ENCODE results near the gene AK8.

GRCh38 chr9:132837501-132838286 is 40.4 kb downstream of the AK8 start:
- TF ChIP-seq POLR2A (IDR thresholded peaks at IDR 0.05) (no peak), POLR2AphosphoS5 (IDR thresholded peaks at IDR 0.05) (no peak)
- TF ChIP-seq, protein P1, sequence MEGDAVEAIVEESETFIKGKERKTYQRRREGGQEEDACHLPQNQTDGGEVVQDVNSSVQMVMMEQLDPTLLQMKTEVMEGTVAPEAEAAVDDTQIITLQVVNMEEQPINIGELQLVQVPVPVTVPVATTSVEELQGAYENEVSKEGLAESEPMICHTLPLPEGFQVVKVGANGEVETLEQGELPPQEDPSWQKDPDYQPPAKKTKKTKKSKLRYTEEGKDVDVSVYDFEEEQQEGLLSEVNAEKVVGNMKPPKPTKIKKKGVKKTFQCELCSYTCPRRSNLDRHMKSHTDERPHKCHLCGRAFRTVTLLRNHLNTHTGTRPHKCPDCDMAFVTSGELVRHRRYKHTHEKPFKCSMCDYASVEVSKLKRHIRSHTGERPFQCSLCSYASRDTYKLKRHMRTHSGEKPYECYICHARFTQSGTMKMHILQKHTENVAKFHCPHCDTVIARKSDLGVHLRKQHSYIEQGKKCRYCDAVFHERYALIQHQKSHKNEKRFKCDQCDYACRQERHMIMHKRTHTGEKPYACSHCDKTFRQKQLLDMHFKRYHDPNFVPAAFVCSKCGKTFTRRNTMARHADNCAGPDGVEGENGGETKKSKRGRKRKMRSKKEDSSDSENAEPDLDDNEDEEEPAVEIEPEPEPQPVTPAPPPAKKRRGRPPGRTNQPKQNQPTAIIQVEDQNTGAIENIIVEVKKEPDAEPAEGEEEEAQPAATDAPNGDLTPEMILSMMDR (IDR thresholded peaks at IDR 0.05) = no peak

Data from transverse colon (tissue), 4 donors.